ENCODE measurements around the gene FAM151A. TPM values are rescaled to one million over a fixed set of nuclear protein-coding genes. Genes with fewer than 3 reads are reported as not detected.

FAM151A gene
- total and polyA plus RNA-seq, 2 experiments from 2014 or later, result 0.10 TPM; not detected in 1

GRCh38 chr1:54602554-54602953 is 20.8 kb downstream of the FAM151A start:
- H3K27ac Mint-ChIP-seq, result no peak overlapping the region

More at GRCh38 chr1:54602554-54602953, 20.8 kb downstream of the FAM151A start:
- TF ChIP-seq ZNF331 (CRISPR knock-in tag; IDR thresholded peaks at IDR 0.05; ENCODE audit: low read depth) (no peak), NANOG (IDR thresholded peaks at IDR 0.05; ENCODE audit: borderline replicate concordance) (no peak), JUNB (IDR thresholded peaks at IDR 0.05; ENCODE audit: unreplicated experiment) (no peak), ETS1 (IDR thresholded peaks at IDR 0.05) (no peak), CREB1 (CRISPR knock-in tag; IDR thresholded peaks at IDR 0.05; ENCODE audit: low read depth) (no peak), EZH2 (IDR thresholded peaks at IDR 0.05; ENCODE audit: low read depth, unreplicated experiment) (no peak), STAT1 (IDR thresholded peaks at IDR 0.05; ENCODE audit: unreplicated experiment) (no peak), EZH2phosphoT487 (IDR thresholded peaks at IDR 0.05; ENCODE audit: unreplicated experiment) (no peak), ZNF114 (CRISPR knock-in tag; IDR thresholded peaks at IDR 0.05) (no peak), POLR2AphosphoS5 (IDR thresholded peaks at IDR 0.05; ENCODE audit: low read depth) (no peak)
- TF ChIP-seq, protein P1, sequence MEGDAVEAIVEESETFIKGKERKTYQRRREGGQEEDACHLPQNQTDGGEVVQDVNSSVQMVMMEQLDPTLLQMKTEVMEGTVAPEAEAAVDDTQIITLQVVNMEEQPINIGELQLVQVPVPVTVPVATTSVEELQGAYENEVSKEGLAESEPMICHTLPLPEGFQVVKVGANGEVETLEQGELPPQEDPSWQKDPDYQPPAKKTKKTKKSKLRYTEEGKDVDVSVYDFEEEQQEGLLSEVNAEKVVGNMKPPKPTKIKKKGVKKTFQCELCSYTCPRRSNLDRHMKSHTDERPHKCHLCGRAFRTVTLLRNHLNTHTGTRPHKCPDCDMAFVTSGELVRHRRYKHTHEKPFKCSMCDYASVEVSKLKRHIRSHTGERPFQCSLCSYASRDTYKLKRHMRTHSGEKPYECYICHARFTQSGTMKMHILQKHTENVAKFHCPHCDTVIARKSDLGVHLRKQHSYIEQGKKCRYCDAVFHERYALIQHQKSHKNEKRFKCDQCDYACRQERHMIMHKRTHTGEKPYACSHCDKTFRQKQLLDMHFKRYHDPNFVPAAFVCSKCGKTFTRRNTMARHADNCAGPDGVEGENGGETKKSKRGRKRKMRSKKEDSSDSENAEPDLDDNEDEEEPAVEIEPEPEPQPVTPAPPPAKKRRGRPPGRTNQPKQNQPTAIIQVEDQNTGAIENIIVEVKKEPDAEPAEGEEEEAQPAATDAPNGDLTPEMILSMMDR (conservative IDR thresholded peaks at IDR 0.05; ENCODE audit: low read depth in 2 of 2), result no peak
- TF ChIP-seq, protein P2, sequence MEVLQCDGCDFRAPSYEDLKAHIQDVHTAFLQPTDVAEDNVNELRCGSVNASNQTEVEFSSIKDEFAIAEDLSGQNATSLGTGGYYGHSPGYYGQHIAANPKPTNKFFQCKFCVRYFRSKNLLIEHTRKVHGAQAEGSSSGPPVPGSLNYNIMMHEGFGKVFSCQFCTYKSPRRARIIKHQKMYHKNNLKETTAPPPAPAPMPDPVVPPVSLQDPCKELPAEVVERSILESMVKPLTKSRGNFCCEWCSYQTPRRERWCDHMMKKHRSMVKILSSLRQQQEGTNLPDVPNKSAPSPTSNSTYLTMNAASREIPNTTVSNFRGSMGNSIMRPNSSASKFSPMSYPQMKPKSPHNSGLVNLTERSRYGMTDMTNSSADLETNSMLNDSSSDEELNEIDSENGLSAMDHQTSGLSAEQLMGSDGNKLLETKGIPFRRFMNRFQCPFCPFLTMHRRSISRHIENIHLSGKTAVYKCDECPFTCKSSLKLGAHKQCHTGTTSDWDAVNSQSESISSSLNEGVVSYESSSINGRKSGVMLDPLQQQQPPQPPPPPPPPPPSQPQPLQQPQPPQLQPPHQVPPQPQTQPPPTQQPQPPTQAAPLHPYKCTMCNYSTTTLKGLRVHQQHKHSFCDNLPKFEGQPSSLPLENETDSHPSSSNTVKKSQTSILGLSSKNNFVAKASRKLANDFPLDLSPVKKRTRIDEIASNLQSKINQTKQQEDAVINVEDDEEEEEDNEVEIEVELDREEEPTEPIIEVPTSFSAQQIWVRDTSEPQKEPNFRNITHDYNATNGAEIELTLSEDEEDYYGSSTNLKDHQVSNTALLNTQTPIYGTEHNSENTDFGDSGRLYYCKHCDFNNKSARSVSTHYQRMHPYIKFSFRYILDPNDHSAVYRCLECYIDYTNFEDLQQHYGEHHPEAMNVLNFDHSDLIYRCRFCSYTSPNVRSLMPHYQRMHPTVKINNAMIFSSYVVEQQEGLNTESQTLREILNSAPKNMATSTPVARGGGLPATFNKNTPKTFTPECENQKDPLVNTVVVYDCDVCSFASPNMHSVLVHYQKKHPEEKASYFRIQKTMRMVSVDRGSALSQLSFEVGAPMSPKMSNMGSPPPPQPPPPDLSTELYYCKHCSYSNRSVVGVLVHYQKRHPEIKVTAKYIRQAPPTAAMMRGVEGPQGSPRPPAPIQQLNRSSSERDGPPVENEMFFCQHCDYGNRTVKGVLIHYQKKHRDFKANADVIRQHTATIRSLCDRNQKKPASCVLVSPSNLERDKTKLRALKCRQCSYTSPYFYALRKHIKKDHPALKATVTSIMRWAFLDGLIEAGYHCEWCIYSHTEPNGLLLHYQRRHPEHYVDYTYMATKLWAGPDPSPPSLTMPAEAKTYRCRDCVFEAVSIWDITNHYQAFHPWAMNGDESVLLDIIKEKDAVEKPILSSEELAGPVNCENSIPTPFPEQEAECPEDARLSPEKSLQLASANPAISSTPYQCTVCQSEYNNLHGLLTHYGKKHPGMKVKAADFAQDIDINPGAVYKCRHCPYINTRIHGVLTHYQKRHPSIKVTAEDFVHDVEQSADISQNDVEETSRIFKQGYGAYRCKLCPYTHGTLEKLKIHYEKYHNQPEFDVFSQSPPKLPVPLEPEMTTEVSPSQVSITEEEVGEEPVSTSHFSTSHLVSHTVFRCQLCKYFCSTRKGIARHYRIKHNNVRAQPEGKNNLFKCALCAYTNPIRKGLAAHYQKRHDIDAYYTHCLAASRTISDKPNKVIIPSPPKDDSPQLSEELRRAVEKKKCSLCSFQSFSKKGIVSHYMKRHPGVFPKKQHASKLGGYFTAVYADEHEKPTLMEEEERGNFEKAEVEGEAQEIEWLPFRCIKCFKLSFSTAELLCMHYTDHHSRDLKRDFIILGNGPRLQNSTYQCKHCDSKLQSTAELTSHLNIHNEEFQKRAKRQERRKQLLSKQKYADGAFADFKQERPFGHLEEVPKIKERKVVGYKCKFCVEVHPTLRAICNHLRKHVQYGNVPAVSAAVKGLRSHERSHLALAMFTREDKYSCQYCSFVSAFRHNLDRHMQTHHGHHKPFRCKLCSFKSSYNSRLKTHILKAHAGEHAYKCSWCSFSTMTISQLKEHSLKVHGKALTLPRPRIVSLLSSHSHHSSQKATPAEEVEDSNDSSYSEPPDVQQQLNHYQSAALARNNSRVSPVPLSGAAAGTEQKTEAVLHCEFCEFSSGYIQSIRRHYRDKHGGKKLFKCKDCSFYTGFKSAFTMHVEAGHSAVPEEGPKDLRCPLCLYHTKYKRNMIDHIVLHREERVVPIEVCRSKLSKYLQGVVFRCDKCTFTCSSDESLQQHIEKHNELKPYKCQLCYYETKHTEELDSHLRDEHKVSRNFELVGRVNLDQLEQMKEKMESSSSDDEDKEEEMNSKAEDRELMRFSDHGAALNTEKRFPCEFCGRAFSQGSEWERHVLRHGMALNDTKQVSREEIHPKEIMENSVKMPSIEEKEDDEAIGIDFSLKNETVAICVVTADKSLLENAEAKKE (CRISPR knock-in tag; IDR thresholded peaks at IDR 0.05), result no peak
- TF ChIP-seq, protein P3, sequence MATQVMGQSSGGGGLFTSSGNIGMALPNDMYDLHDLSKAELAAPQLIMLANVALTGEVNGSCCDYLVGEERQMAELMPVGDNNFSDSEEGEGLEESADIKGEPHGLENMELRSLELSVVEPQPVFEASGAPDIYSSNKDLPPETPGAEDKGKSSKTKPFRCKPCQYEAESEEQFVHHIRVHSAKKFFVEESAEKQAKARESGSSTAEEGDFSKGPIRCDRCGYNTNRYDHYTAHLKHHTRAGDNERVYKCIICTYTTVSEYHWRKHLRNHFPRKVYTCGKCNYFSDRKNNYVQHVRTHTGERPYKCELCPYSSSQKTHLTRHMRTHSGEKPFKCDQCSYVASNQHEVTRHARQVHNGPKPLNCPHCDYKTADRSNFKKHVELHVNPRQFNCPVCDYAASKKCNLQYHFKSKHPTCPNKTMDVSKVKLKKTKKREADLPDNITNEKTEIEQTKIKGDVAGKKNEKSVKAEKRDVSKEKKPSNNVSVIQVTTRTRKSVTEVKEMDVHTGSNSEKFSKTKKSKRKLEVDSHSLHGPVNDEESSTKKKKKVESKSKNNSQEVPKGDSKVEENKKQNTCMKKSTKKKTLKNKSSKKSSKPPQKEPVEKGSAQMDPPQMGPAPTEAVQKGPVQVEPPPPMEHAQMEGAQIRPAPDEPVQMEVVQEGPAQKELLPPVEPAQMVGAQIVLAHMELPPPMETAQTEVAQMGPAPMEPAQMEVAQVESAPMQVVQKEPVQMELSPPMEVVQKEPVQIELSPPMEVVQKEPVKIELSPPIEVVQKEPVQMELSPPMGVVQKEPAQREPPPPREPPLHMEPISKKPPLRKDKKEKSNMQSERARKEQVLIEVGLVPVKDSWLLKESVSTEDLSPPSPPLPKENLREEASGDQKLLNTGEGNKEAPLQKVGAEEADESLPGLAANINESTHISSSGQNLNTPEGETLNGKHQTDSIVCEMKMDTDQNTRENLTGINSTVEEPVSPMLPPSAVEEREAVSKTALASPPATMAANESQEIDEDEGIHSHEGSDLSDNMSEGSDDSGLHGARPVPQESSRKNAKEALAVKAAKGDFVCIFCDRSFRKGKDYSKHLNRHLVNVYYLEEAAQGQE (IDR thresholded peaks at IDR 0.05; ENCODE audit: unreplicated experiment), result no peak
- DNase-seq (ENCODE audit: low spot score) (no peak), ATAC-seq (no peak)
- no peaks in the 10 kb centered on the region for H4K20me1 ChIP-seq (replicated peaks; ENCODE audit: insufficient read depth)
- Mint-ChIP-seq H3K27me3 (ENCODE audit: insufficient read depth, low read depth, poor library complexity) (peaks cover 1% of the 10 kb centered on the region), H3K4me1 (peaks cover 5% of the 10 kb centered on the region), H3K9me3 (no peaks in the 10 kb centered on the region), H3K36me3 (ENCODE audit: low read depth) (no peaks in the 10 kb centered on the region), H3K4me3 (no peak overlapping the region)
- H3K4me2 ChIP-seq, result no peak overlapping the region
- peaks cover 5% of the 10 kb centered on the region; the same call in 1 of the 2 replicates for H3K4me1 ChIP-seq (ENCODE audit: insufficient read depth)
- H3K27ac ChIP-seq (ENCODE audit: low read depth), result no peak overlapping the region
- no peaks in the 10 kb centered on the region for H3F3A ChIP-seq (replicated peaks; ENCODE audit: low read depth)
- H3K9me2 ChIP-seq (ENCODE audit: insufficient read depth), result no peaks in the 10 kb centered on the region
- H2AFZ ChIP-seq, result no peak overlapping the region
- H3K36me3 ChIP-seq (ENCODE audit: insufficient read depth), result no peaks in the 10 kb centered on the region
- H3K79me2 ChIP-seq (replicated peaks; ENCODE audit: insufficient read depth), result no peaks in the 10 kb centered on the region
- H3K27me3 ChIP-seq (ENCODE audit: insufficient read depth), result no peaks in the 10 kb centered on the region
- H3K4me3 ChIP-seq, result no peak overlapping the region

Data from GM23338 (cell line).